GM19023 (cell line): ENCODE data around the gene ADAM10.

Experiments used
- ATAC-seq: cut with Tn5 transposase; IDR thresholded peaks from one replicate; pipeline ENCODE4 v1.9.1; 2021; ENCODE audit warnings: mild to moderate bottlenecking, moderate library complexity; ENCODE audit not compliant: unreplicated experiment

The ADAM10 gene

GRCh38 chr15:58584789-58585461 is 164.6 kb downstream of the ADAM10 start:
- ATAC-seq, result no peak

GRCh38 chr15:58583171-58583908 is 166.2 kb downstream of the ADAM10 start:
- no peak for ATAC-seq

DNA sequence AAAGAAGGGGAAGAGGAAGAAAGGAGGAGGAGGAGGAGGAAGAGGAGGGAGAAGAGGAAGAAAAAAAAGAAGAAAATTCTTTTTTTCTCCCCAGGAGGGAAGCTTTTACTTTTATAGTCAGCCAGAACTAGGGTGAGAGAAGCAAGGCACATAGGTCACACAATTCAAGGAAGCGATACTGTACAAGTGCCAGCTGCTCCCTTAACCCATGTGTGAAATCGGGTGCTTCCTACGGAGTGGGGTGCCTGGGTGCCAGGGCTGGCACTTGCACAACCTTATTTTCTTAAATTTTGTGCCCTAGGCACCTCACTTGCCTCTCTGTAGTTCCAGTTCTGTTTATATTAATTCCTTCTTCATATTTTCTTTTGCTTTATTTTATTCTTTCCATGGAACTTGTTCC is 167.3 kb downstream of the ADAM10 start:
- ATAC-seq, result no peak

DNA sequence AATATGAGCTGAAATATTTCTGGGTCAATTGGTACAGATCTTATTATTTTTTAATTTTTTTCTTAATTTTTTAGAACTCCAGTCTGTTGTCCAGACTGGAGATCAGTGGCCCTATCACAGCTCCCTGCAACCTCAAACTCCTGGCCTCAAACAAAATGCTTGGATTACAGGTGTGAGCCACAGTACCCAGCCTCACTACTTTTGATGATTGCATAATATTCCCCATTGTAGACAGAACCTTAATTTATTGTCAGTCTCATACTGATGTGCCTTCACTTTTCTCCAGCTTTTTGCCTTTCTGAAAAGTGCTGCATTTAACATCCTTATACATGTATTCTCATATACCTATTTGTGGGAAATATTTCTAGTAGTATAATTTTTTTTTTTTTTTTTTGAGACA is 172.8 kb downstream of the ADAM10 start:
- ATAC-seq, result no peak

- no peak for ATAC-seq
Observed at GRCh38 chr15:58575045-58575786, 174.3 kb downstream of the ADAM10 start.

- no peak for ATAC-seq
Observed at GRCh38 chr15:58574631-58575030, 174.9 kb downstream of the ADAM10 start.

GRCh38 chr15:58573270-58573669 is 176.2 kb downstream of the ADAM10 start:
- no peak for ATAC-seq

DNA sequence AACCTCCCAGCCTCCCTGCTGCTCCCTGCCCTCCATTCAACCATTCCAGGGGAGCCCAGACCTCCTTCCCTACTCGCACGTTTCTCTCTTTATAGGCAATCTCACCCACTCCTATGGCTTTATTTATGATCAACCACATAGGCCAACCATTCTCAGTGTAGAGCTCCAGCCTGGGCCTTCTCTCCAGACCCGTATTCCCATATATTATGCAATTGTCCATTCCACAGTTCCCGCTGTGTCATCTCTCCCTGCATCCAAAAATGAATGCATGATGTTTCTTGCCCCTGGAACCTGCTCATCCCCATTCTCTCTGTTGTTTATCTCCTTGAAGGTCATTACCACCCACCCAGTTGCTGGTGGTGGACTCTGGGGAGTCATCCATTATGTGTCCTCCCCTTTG is 177.0 kb downstream of the ADAM10 start:
- ATAC-seq, result no peak

- no peak for ATAC-seq
Observed at GRCh38 chr15:58571491-58571890, 178.0 kb downstream of the ADAM10 start.

DNA sequence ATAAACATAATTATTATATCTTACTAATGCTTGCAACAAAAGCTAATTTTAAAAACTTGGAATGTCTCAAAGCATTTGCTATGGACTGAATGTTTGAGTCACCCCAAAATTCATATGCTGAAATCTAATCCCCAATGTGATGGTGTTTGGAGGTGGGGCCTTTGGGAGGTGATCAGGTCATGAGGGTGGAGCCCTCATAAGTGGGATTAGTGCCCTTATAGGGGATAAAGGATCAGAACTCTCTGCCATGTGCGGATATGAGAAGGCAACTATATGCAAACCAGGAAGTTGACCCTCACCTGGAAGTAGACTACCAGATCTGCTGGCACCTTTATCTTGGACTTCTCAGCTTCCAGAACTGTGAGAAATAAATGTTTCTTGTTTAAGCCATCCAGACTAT is 180.1 kb downstream of the ADAM10 start:
- ATAC-seq, result no peak

DNA sequence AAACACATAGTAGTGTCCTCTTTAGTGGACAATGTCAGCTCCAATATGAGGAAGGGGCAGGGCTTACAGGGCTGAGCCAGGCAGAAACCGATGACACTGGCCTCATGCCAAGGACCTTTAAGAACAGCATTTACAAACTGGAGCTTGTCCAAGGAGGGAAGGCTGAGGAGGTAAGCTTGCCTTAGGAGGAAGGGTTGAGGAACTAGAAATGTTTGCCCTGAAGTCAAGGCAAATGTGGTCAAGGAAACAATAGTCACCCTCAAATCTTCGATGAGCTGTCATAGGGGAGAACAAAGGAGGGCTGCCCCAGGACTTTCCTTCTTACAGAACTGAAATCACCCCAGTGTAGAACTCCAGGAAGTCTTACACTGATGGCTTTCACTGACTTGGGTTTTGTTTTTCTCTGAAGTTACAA is 181.3 kb downstream of the ADAM10 start:
- no peak for ATAC-seq

GRCh38 chr15:58566029-58566428 is 183.5 kb downstream of the ADAM10 start:
- no peak for ATAC-seq

DNA sequence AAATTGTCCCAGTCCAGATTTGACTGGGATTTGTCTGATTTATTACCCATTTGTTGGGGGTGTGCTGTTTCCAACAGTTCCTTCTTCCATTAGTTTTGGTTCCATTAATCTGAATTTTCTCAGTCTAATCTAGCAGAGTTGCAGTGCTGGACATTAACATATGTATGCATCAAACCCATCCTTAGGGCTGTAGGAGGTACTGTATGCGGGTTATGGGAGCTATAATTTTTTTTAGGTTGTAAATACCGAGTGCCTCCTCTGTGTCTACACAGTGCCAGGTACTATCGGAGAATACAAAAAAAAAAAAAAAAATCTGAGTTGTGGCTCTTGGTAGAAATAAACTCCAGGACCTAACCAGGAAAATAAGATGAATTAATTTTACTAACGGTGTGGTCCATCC is 183.9 kb downstream of the ADAM10 start:
- ATAC-seq, result no peak

DNA sequence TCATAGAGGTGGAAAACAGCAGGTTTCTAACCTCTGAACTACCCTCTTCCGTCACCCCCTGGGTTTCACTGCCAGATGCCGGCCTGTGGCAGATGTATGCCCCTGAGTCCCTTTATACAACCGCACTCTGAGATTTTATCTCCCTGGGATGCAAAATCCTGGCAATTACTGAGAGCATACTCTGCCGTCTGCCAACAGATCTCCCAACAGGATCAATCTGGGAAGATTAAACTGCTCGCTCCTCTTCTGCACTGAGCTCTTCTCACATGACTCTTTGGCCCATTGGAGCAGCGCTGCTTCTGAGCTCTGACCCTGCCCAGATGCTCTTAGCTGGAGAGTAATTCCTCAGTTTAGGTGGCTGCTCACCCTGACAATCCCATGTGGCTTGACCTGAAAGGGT is 184.5 kb downstream of the ADAM10 start:
- ATAC-seq, result no peak

DNA sequence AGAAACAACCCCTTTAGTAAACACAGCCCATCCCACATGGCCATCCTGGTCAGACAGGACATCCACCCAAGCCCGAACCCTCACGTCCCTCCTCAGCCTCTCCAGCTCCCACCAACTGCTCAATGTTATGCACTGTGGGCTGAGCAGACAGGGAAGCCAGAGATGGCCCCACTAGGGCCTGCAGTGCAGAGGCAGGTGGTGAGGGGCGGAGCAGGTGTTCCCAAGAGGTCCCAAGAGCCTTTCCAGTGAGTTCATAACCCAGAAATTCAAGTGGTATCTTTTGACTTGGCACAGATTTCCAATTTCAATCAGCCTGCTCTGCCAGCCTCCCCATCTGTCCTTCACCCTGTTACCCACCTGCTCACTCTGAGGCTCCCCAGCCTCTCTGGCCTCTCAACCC is 187.4 kb downstream of the ADAM10 start:
- no peak for ATAC-seq

DNA sequence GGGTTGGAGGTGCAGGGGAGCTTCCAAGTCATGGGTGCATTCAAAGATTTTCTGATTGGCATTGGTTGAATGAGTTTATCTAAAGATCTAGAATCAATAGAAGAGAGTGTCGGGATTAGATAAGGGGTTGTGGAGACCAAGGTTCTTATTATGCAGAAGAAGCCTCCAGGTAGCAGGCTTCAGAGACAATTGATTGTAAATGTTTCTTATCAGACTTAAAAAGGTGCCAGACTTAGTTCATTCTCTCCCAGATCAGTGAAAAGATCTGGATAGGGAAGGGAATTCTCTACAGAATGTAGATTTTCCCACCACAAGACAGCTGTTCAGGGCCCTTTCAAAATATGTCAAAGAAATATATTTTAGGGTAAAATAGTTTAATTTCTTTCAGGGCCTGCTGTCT is 188.2 kb downstream of the ADAM10 start:
- ATAC-seq, result no peak

- ATAC-seq, result no peak
Observed at GRCh38 chr15:58559904-58560588, 189.5 kb downstream of the ADAM10 start.

DNA sequence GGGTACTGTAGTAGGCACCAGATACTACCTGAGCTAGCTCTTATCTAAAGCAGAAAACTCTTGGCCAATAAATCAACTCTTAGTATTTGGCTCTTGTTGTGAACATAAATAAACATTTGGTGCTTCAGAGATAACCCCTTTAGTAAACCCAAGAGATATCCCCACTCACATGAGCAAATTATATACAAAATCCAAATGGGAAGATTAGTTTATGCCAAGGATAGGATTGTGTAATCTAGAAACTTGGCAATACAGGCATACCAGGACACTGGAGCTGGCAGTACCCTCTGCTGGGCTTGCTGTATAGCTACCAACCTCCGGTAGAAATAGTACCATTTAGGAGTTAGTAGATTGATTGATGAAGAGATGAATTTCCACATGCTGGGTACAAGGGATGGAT is 190.7 kb downstream of the ADAM10 start:
- no peak for ATAC-seq

- ATAC-seq, result no peak
Observed at GRCh38 chr15:58556541-58556940, 193.0 kb downstream of the ADAM10 start.

DNA sequence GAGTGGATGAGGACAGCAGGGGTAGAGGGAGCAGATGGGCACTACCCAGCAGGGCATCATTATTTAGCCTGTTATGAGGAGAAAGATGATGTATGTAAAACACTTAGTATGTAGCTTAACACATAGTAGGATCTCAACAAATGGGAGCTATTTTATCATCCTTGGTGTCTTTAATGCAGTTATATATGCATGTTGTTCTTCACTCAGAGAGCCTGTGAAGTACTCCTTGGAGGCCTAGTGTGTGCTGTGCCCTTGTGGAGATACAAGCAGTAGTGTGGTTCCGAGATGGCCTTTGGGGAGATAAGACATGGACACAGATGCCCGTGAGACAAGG is 193.5 kb downstream of the ADAM10 start:
- no peak for ATAC-seq

- no peak for ATAC-seq
Observed at GRCh38 chr15:58555162-58556027, 194.1 kb downstream of the ADAM10 start.
